ENCODE results near the gene LSM14A.

- TF ChIP-seq, protein P1, sequence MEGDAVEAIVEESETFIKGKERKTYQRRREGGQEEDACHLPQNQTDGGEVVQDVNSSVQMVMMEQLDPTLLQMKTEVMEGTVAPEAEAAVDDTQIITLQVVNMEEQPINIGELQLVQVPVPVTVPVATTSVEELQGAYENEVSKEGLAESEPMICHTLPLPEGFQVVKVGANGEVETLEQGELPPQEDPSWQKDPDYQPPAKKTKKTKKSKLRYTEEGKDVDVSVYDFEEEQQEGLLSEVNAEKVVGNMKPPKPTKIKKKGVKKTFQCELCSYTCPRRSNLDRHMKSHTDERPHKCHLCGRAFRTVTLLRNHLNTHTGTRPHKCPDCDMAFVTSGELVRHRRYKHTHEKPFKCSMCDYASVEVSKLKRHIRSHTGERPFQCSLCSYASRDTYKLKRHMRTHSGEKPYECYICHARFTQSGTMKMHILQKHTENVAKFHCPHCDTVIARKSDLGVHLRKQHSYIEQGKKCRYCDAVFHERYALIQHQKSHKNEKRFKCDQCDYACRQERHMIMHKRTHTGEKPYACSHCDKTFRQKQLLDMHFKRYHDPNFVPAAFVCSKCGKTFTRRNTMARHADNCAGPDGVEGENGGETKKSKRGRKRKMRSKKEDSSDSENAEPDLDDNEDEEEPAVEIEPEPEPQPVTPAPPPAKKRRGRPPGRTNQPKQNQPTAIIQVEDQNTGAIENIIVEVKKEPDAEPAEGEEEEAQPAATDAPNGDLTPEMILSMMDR (IDR thresholded peaks at IDR 0.05), result no peak
- no peak for TF ChIP-seq POLR2A (IDR thresholded peaks at IDR 0.05)
These were observed 9.8 kb downstream of the LSM14A start for GRCh38 chr19:34182125-34182524.

Data from Peyer's patch (tissue), 4 donors.